HepG2 (cell line): Measurements from ENCODE around the gene DGKD. TPM values are rescaled to one million over a fixed set of nuclear protein-coding genes. Genes with fewer than 3 reads are reported as not detected.
A peak's percentile ranks its signal among the peaks of the same experiment; 100 is the strongest.

Experiments
- ATAC-seq: fragments of 200-7000 bp; cut with Tn5 transposase; 3 replicates; pipeline ENCODE4 v1.9.1; 2020; ENCODE audit warnings: mild to moderate bottlenecking, moderate library complexity
- BruUV-seq: library from RNA; stranded (reverse); fragments of 400-500 nt; replicated peaks from 2 replicates; lab custom pipeline; 2021; lab: Mats Ljungman, UMichigan
- CTCF ChIA-PET: fragments of 300-600 bp; formaldehyde crosslinking; extraction: SDS; loops from one replicate; lab custom pipeline; 2021; ENCODE audit warnings: low total read pairs, inconsistent platforms, low intra/inter-chr PET ratio; lab: Yijun Ruan, JAX
- POLR2A ChIA-PET: fragments of 350-600 bp; sonication (Branson Sonifier 250); formaldehyde crosslinking; loops from one replicate; lab custom pipeline; 2020; ENCODE audit warnings: antibody characterized with exemption, inconsistent platforms; lab: Yijun Ruan, JAX
- DNase-seq: peaks from one replicate; pipeline ENCODE4 v3.0.0-alpha.2; 2015; ENCODE audit warnings: low spot score
- FAIRE-seq: peaks from 3 replicates; lab custom pipeline; 2011; peaks lifted over from hg19 to GRCh38; lab: Jason Lieb, UNC
- H2AFZ ChIP-seq: one replicate; pipeline ENCODE4 v1.6.1; 2011; ENCODE audit warnings: low read length, inconsistent platforms
- H3K27ac ChIP-seq: fragments of 300-600 bp; 3 replicates; pipeline ENCODE4 v1.8.0; 2011; ENCODE audit warnings: mixed run types, mild to moderate bottlenecking, mixed read lengths, low read length, inconsistent platforms; ENCODE audit not compliant: insufficient read depth; ENCODE audit errors: extremely low read length
- H3K27me3 ChIP-seq, 2 experiments: fragments of 200-600 bp in 1 of 2; 2 replicates in 1 of 2; 3 replicates in 1 of 2; pipeline versions ENCODE4 v1.6.0 to v1.8.0; 2011; ENCODE audit warnings: low read length in 2 of 2, mild to moderate bottlenecking in 2 of 2, moderate library complexity in 2 of 2, inconsistent platforms in 1 of 2; ENCODE audit not compliant: insufficient read depth in 2 of 2, control insufficient read depth in 1 of 2
- H3K36me3 ChIP-seq, 2 experiments: fragments of 200-600 bp in 1 of 2; replicated peaks in 1 of 2; 2 replicates in 1 of 2; 3 replicates in 1 of 2; pipeline versions ENCODE4 v1.5.1 to v1.8.0; 2011; ENCODE audit warnings: low read length in 2 of 2, inconsistent platforms in 1 of 2; ENCODE audit not compliant: insufficient read depth in 2 of 2, control insufficient read depth in 1 of 2
- H3K4me1 ChIP-seq: 2 replicates; pipeline ENCODE4 v1.5.1; 2012; ENCODE audit warnings: low read length, inconsistent platforms; ENCODE audit not compliant: insufficient read depth
- H3K4me2 ChIP-seq: 2 replicates; pipeline ENCODE4 v1.6.0; 2011; ENCODE audit warnings: low read depth, low read length, inconsistent platforms
- H3K4me3 ChIP-seq, 3 experiments: fragments of 200-600 bp in 1 of 3; sonication (generic), shearing (Covaris generic) in 1 of 3; replicated peaks in 1 of 3; 2 replicates each; pipeline ENCODE4 v1.5.1; 2011 to 2016; ENCODE audit warnings: low read length in 3 of 3, inconsistent platforms in 2 of 3, low read depth in 2 of 3, mild to moderate bottlenecking in 2 of 3, control low read depth in 1 of 3, mixed read lengths in 1 of 3; ENCODE audit not compliant: insufficient read depth in 1 of 3
- H3K79me2 ChIP-seq: one replicate; pipeline ENCODE4 v1.6.1; 2011; ENCODE audit warnings: low read length, inconsistent platforms; ENCODE audit not compliant: insufficient read depth
- H3K9ac ChIP-seq: 2 replicates; pipeline ENCODE4 v1.6.0; 2011; ENCODE audit warnings: mild to moderate bottlenecking, low read depth, low read length, inconsistent platforms; ENCODE audit not compliant: insufficient read depth
- H3K9me3 ChIP-seq: 2 replicates; pipeline ENCODE4 v1.5.1; 2012; ENCODE audit warnings: mild to moderate bottlenecking, low read length
- H4K20me1 ChIP-seq: 2 replicates; pipeline ENCODE4 v1.6.0; 2011; ENCODE audit warnings: inconsistent platforms, mild to moderate bottlenecking, low read length, moderate library complexity; ENCODE audit not compliant: insufficient read depth
- MYC ChIP-seq: sonication (generic); formaldehyde crosslinking; IDR thresholded peaks from 2 replicates; pipeline ENCODE4 v1.9.0; 2021; ENCODE audit warnings: missing genetic modification reagents, borderline replicate concordance
- ZC3H4 ChIP-seq: sonication (generic); formaldehyde crosslinking; IDR thresholded peaks from 2 replicates; pipeline ENCODE4 v1.4.0; 2020; ENCODE audit warnings: missing genetic modification reagents, borderline replicate concordance
- ZMAT3 ChIP-seq: sonication (generic); formaldehyde crosslinking; conservative IDR thresholded peaks from 2 replicates; pipeline ENCODE4 v1.7.0; 2021; ENCODE audit warnings: missing genetic modification reagents
- ZNF317 ChIP-seq: sonication (generic); formaldehyde crosslinking; IDR thresholded peaks from 2 replicates; pipeline ENCODE4 v1.5.0; 2020; ENCODE audit warnings: mild to moderate bottlenecking, missing genetic modification reagents
- WGBS: methylation state at CpG from one replicate; pipeline ENCODE4 v1.1.6; 2017; ENCODE audit warnings: low lambda C conversion rate; 5-methylcytosine and 5-hydroxymethylcytosine counted together
- in situ Hi-C: cut with HindIII; loops from 2 replicates; pipeline ENCODE4 v1.10.0; 2017; ENCODE audit warnings: low pct_unique_long_range_greater_than_20kb; ENCODE audit not compliant: extremely low pct_ligation_motif_present
- intact Hi-C: fragments of 100-400 bp; cut with micrococcal nuclease; formaldehyde crosslinking; loops from one replicate; pipeline ENCODE4 v1.10.0; 2022; ENCODE audit not compliant: unreplicated experiment
- polyA plus RNA-seq, 8 experiments: library from polyadenylated mRNA; depleted of rRNA in 3 of 8; stranded (reverse) in 7 of 8; unstranded in 1 of 8; fragments of >200 nt; fragmentation: Illumina TruSeq in 4 of 8; extraction: Trizol in 4 of 8; gene quantifications; 2 replicates each; pipeline versions ENCODE4 v1.2.1 to v1.2.3, GENCODE V29; 2011 to 2016; ENCODE audit warnings: low read depth in 4 of 8, missing spikeins in 1 of 8, mixed read lengths in 1 of 8; ENCODE audit not compliant: insufficient read depth in 1 of 8
- total RNA-seq, 5 experiments: library from RNA; depleted of rRNA; stranded (reverse); fragments of >200 nt; fragmentation: Illumina TruSeq; extraction: Trizol; gene quantifications; 2 replicates each; pipeline ENCODE4 v1.2.3, GENCODE V29; 2016; ENCODE audit warnings: low read depth in 1 of 5

Gene DGKD
- total and polyA plus RNA-seq, 2 of the 13 experiments (the other 11 are each of a cell fraction or from before 2014, with no cell fraction given) = 24.5 to 33.2 TPM

- Histone ChIP-seq H3K4me3 (no peak overlapping the region), H3K27me3 (no peaks in the 10 kb centered on the region), H2AFZ (no peak overlapping the region), H3K79me2 (peaks cover 62% of the 10 kb centered on the region), H3K9me3 (peaks cover 4% of the 10 kb centered on the region; the same call in 1 of the 2 replicates), H3K4me1 (peaks cover 38% of the 10 kb centered on the region), H3K9ac (no peak overlapping the region), H3K4me2 (no peak overlapping the region), H4K20me1 (no peaks in the 10 kb centered on the region; the same call in 1 of the 2 replicates), H3K36me3 (peaks cover 2 to 7% of the 10 kb centered on the region in 2 experiments; a peak in 4 of 5 replicates), H3K27ac (no peak overlapping the region)
- ChIA-PET POLR2A (no interaction called here), CTCF (no interaction called here)
- no TSS peak for BruUV-seq
- WGBS = 63% methylated on average over 2 of the region's 2 CpGs
- ATAC-seq = no peak
- no peak for DNase-seq
- in situ Hi-C loops = no loop called here
- intact Hi-C loops = no loop called here
- FAIRE-seq = no peak
- TF ChIP-seq MYC (CRISPR knock-in tag) = no peak
- TF ChIP-seq ZC3H4 = no peak
Observed at GRCh38 chr2:233362742-233363141, 8.4 kb downstream of the DGKD start.

- Histone ChIP-seq H3K27ac (no peak overlapping the region), H4K20me1 (no peaks in the 10 kb centered on the region; the same call in 1 of the 2 replicates), H3K36me3 (peaks cover 2 to 7% of the 10 kb centered on the region in 2 experiments; a peak in 4 of 5 replicates), H3K27me3 (no peaks in the 10 kb centered on the region), H3K79me2 (peaks cover 55% of the 10 kb centered on the region), H3K4me1 (peaks cover 30% of the 10 kb centered on the region), H3K9me3 (peaks cover 4% of the 10 kb centered on the region; the same call in 1 of the 2 replicates), H3K9ac (no peak overlapping the region), H3K4me3 (no peak overlapping the region), H3K4me2 (no peak overlapping the region), H2AFZ (no peak overlapping the region)
- no peak for DNase-seq
- ChIA-PET CTCF (no interaction called here), POLR2A (no interaction called here)
- WGBS = 93% methylated on average over 6 of the region's 6 CpGs
- BruUV-seq = no TSS peak
- FAIRE-seq = no peak
- intact Hi-C loops = no loop called here
- in situ Hi-C loops = no loop called here
- no peak for TF ChIP-seq ZMAT3 (CRISPR knock-in tag)
- peak; percentile 48; the same call in 1 of the 2 replicates for TF ChIP-seq ZNF317 (CRISPR knock-in tag)
- ATAC-seq = no peak
Observed at GRCh38 chr2:233363744-233364235, 9.5 kb downstream of the DGKD start.
